Medulla oblongata (tissue), 1 donor: ENCODE results near the gene HK1.
"Not testable (repeated sequence)": the region's sequence is repeated elsewhere in the genome, so short reads cannot be mapped to it uniquely, and the experiment has no call there.

ENCODE experiments used
- DNase-seq: peaks from one replicate; pipeline ENCODE4 v3.0.0-alpha.2; 2015; ENCODE audit errors: extremely low spot score

HK1 gene

DNA sequence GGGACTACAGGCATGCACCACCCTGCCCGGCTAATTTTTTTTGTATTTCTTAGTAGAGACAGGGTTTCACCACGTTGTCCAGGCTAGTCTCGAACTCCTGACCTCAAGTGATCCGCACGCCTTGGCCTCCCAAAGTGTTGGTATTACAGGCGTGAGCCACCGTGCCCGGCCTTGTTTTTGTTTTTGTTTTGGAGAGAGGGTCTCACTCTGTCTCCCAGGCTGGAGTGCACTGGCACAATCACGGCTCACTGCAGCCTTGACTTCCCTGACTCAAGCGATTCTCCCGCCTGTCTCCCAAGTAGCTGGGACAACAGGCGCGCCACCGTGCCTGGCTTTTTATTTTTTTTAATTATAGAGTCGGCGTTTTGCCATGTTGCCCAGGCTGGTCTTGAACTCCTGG is 172.1 kb downstream of the HK1 start:
- DNase-seq = not testable (repeated sequence)

DNA sequence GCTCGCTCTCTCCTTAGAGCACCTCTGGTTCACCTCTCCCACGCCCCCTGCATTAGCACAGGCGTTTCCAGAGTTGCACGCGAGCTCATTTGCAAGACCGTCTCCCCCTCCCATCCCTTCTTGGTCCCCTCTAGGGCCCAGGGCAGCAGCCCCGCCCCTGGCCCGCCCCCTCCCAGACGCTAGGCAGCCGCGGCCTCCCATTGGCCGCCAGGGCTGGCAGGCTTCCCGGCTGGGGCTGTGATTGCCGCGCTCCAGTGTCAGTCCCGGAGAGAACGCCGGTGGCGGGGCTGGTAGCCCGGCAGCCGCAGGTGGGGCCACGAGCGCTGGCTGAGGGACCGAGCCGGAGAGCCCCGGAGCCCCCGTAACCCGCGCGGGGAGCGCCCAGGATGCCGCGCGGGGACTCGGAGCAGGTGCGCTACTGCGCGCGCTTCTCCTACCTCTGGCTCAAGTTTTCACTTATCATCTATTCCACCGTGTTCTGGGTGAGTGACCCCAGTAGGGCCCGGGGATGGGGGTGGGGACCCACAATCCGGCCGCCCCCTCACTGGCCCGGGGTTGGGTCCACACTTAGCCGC is 173.0 kb downstream of the HK1 start, which contains the start of gene TSPAN15:
Gene TSPAN15 (plus strand): TSS at position 257 of the 575 bp plus-strand sequence. CDS start 130 bp downstream, at position 387.
- DNase-seq = peak; percentile 97
